Smooth muscle cell (in vitro differentiated cells): ENCODE results near the gene TSPAN9. TPM values are rescaled to one million over a fixed set of nuclear protein-coding genes. Genes with fewer than 3 reads are reported as not detected.

ENCODE experiments used
- DNase-seq: peaks from one replicate; lab custom pipeline; 2025; ENCODE audit not compliant: unreplicated experiment; lab: John Stamatoyannopoulos, UW
- H2AFZ ChIP-seq: fragments of 200-600 bp; sonication (generic); 2 replicates; pipeline ENCODE4 v1.6.0; 2016; ENCODE audit warnings: antibody characterized with exemption, low read depth, mild to moderate bottlenecking
- H3F3A ChIP-seq: fragments of 200-600 bp; sonication (generic); 2 replicates; pipeline ENCODE4 v1.6.0; 2017; ENCODE audit warnings: antibody characterized with exemption, low read depth
- H3K27ac ChIP-seq: fragments of 200-600 bp; sonication (generic); 2 replicates; pipeline ENCODE4 v1.5.1; 2016; ENCODE audit warnings: low read depth, mild to moderate bottlenecking
- H3K27me3 ChIP-seq: fragments of 200-600 bp; sonication (generic); 2 replicates; pipeline ENCODE4 v1.6.1; 2016; ENCODE audit warnings: low read depth, mild to moderate bottlenecking
- H3K36me3 ChIP-seq: fragments of 200-600 bp; sonication (generic); 2 replicates; pipeline ENCODE4 v1.5.1; 2016; ENCODE audit warnings: low read depth
- H3K4me1 ChIP-seq: fragments of 200-600 bp; sonication (generic); 2 replicates; pipeline ENCODE4 v1.5.1; 2016; ENCODE audit warnings: low read depth
- H3K4me2 ChIP-seq: fragments of 200-600 bp; sonication (generic); 2 replicates; pipeline ENCODE4 v1.6.0; 2016; ENCODE audit warnings: mild to moderate bottlenecking
- H3K4me3 ChIP-seq: fragments of 200-600 bp; sonication (generic); 2 replicates; pipeline ENCODE4 v1.5.1; 2016; ENCODE audit warnings: mild to moderate bottlenecking
- H3K79me2 ChIP-seq: fragments of 200-600 bp; sonication (generic); 2 replicates; pipeline ENCODE4 v1.6.0; 2016; ENCODE audit warnings: low read depth, mild to moderate bottlenecking
- H3K9ac ChIP-seq: fragments of 200-600 bp; sonication (generic); 2 replicates; pipeline ENCODE4 v1.6.0; 2016; ENCODE audit warnings: low read depth
- H3K9me3 ChIP-seq: fragments of 200-600 bp; sonication (generic); replicated peaks from 2 replicates; pipeline ENCODE4 v1.5.1; 2016; ENCODE audit warnings: low read depth
- H4K20me1 ChIP-seq: fragments of 200-600 bp; sonication (generic); 2 replicates; pipeline ENCODE4 v1.6.0; 2016; ENCODE audit warnings: low read depth
- WGBS: methylation state at CpG from one replicate; pipeline ENCODE4 v1.1.7; 2016; ENCODE audit warnings: low lambda C conversion rate; 5-methylcytosine and 5-hydroxymethylcytosine counted together
- polyA plus RNA-seq: library from polyadenylated mRNA; unstranded; fragments of >200 nt; fragmentation: Nextera tagmentation; extraction: Ambion mirVana; gene quantifications from 2 replicates; pipeline ENCODE4 v1.2.1, GENCODE V29; 2016
- total RNA-seq: library from RNA; depleted of rRNA; stranded (reverse); fragments of >200 nt; gene quantifications from 2 replicates; pipeline ENCODE4 v1.2.3, GENCODE V29; 2014
- TF ChIP-seq, protein P1 (sequence below): fragments of 200-600 bp; sonication (generic); IDR thresholded peaks from 2 replicates; pipeline ENCODE4 v1.5.1; 2017; ENCODE audit warnings: borderline replicate concordance, mild to moderate bottlenecking, antibody characterized with exemption; ENCODE audit not compliant: insufficient read depth, poor library complexity, severe bottlenecking

Gene TSPAN9
- total and polyA plus RNA-seq, 2 experiments from 2014 or later = 17.7 to 29.8 TPM

DNA sequence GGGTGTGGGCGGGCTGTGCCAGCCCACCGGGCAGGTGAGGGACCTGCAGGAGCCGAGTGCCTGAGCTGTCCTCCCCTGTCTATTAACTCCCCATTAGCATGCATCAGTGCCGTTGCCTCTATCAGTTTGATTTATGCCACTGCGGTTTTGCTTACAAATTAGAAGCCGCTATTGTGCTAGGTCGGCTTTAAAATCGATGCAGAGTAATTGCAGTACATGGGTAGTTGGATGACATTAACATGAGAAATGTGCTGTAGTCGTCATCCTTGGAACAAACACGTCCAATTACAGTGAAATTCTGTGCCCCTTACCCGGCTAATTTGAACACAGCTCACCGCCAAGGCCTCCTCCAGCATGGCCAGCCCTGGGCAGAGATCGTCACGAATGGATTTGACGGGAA, 145.8 kb downstream of the TSPAN9 start:
- Histone ChIP-seq H3F3A (peaks cover 12% of the 10 kb centered on the region), H4K20me1 (peaks cover 69% of the 10 kb centered on the region), H3K79me2 (no peaks in the 10 kb centered on the region), H3K4me3 (no peak overlapping the region), H3K36me3 (no peaks in the 10 kb centered on the region), H3K4me2 (no peak overlapping the region), H2AFZ (no peak overlapping the region), H3K27ac (no peak overlapping the region), H3K4me1 (peaks cover 11% of the 10 kb centered on the region), H3K9ac (no peak overlapping the region), H3K27me3 (no peaks in the 10 kb centered on the region), H3K9me3 (no peaks in the 10 kb centered on the region)
- TF ChIP-seq, protein P1, sequence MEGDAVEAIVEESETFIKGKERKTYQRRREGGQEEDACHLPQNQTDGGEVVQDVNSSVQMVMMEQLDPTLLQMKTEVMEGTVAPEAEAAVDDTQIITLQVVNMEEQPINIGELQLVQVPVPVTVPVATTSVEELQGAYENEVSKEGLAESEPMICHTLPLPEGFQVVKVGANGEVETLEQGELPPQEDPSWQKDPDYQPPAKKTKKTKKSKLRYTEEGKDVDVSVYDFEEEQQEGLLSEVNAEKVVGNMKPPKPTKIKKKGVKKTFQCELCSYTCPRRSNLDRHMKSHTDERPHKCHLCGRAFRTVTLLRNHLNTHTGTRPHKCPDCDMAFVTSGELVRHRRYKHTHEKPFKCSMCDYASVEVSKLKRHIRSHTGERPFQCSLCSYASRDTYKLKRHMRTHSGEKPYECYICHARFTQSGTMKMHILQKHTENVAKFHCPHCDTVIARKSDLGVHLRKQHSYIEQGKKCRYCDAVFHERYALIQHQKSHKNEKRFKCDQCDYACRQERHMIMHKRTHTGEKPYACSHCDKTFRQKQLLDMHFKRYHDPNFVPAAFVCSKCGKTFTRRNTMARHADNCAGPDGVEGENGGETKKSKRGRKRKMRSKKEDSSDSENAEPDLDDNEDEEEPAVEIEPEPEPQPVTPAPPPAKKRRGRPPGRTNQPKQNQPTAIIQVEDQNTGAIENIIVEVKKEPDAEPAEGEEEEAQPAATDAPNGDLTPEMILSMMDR = no peak
- DNase-seq = no peak
- 92% methylated on average over 15 of the region's 15 CpGs for WGBS

DNA sequence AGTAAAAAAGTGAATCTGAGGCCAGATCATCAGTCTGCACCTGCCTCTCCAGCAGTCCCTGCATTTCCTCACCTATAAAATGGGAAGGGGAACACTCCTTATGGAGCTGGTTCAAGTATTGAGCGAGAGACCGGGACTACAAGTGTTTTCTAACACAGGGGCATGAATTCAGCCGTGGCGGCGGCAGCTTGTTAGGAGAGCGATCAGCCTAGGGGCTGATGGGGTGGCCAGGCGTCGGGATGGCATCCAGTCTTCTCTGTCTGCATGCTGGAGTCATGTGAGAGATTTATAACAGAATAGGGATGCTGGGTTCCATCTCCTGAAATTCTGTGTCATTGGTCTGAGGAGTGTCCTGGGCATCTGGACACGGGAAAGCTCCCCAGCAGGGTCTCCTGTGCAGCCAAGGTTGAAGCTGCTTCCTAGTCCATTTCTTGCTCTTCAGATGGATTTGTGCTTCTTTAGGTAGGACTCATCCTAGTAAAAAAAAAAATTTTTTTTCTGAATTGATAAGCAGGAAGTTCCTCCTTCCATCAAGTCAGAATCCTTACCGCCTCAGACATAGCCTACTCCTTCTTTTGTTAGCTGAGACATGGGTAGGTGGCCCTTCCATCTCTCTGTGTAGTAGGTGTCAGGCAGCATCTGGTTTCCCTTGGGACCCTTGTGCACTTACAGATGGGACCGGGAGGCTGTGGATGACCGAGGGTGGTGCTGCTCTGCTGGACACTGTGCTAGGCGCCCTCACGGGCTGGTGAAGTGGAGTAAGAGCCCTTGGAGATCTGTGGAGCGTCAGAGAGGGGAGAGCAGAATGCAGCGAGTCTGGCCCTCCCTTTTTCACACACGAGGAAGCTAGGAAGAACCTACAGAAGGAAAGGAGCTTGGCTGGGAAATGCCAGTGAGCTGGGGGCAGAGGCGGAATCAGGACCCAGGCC, 146.7 kb downstream of the TSPAN9 start:
- no peak for DNase-seq
- Histone ChIP-seq H3K27me3 (no peaks in the 10 kb centered on the region), H3K79me2 (no peaks in the 10 kb centered on the region), H4K20me1 (peaks cover 62% of the 10 kb centered on the region), H3K9me3 (no peaks in the 10 kb centered on the region), H3K4me2 (no peak overlapping the region), H3K4me1 (peaks cover 8% of the 10 kb centered on the region), H3K27ac (no peak overlapping the region), H3K4me3 (no peak overlapping the region), H3K9ac (no peak overlapping the region), H3F3A (peaks cover 6% of the 10 kb centered on the region), H3K36me3 (no peaks in the 10 kb centered on the region), H2AFZ (no peak overlapping the region)
- 88% methylated on average over 18 of the region's 18 CpGs for WGBS
- TF ChIP-seq, protein P1 = no peak

DNA sequence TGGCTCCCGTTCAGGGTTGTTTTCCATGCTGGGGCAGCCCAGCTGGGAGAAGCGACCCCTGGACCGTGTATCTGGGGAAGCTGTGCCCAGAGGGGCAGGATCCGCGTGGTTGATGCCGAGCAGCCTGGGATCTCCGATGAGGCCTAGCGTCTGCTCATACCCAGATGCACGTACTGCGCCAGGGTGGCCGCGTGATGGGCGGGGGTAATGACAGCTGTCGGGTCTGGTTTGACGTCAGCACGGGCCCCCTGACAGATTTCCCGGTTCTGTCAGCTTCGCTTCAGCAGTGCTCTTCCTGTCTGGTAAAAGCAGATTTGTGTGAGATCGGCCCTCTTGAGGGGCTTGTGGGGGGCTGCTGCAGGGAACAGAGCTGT, 147.3 kb downstream of the TSPAN9 start:
- Histone ChIP-seq H3K79me2 (no peaks in the 10 kb centered on the region), H2AFZ (no peak overlapping the region), H3F3A (peaks cover 4% of the 10 kb centered on the region), H3K36me3 (no peaks in the 10 kb centered on the region), H3K27me3 (no peaks in the 10 kb centered on the region), H3K9ac (no peak overlapping the region), H3K9me3 (no peaks in the 10 kb centered on the region), H3K27ac (no peak overlapping the region), H3K4me2 (no peak overlapping the region), H3K4me3 (no peak overlapping the region), H4K20me1 (peaks cover 56% of the 10 kb centered on the region), H3K4me1 (peaks cover 3% of the 10 kb centered on the region)
- 87% methylated on average over 19 of the region's 19 CpGs for WGBS
- TF ChIP-seq, protein P1 = no peak
- no peak for DNase-seq
